Activated B cell treated with CpG ODN at 0.5 μM for 24 hours (primary cell): ENCODE measurements around the gene PRR13. TPM values are rescaled to one million over a fixed set of nuclear protein-coding genes. Genes with fewer than 3 reads are reported as not detected.
"Not testable (repeated sequence)": the region's sequence is repeated elsewhere in the genome, so short reads cannot be mapped to it uniquely, and the experiment has no call there.

Experiments used
- ATAC-seq: fragments of 200-7000 bp; cut with Tn5 transposase; one replicate; pipeline ENCODE4 v1.10.0; 2021; ENCODE audit warnings: low read depth, mild to moderate bottlenecking, moderate library complexity
- CTCF ChIA-PET: fragments of 350-600 bp; sonication (Branson Sonifier 250); formaldehyde crosslinking; loops from one replicate; lab custom pipeline; 2021; ENCODE audit warnings: antibody characterized with exemption; lab: Charles Lee
- POLR2A ChIA-PET: fragments of 350-600 bp; sonication (Branson Sonifier 250); formaldehyde crosslinking; loops from one replicate; lab custom pipeline; 2021; ENCODE audit warnings: antibody characterized with exemption; lab: Charles Lee
- DNase-seq: peaks from one replicate; pipeline ENCODE4 v3.0.0; 2022
- H3K27ac Mint-ChIP-seq: one replicate; pipeline ENCODE4 v1.8.0; 2020; ENCODE audit warnings: mixed read lengths
- H3K27me3 Mint-ChIP-seq: one replicate; pipeline ENCODE4 v1.8.0; 2021; ENCODE audit warnings: mixed read lengths
- H3K36me3 Mint-ChIP-seq: one replicate; pipeline ENCODE4 v1.8.0; 2021; ENCODE audit warnings: low read depth, mixed read lengths
- H3K4me1 Mint-ChIP-seq: one replicate; pipeline ENCODE4 v1.8.0; 2021; ENCODE audit warnings: mixed read lengths
- H3K4me3 Mint-ChIP-seq: one replicate; pipeline ENCODE4 v1.8.0; 2020; ENCODE audit warnings: mild to moderate bottlenecking, mixed read lengths
- H3K9me3 Mint-ChIP-seq: one replicate; pipeline ENCODE4 v1.8.0; 2020; ENCODE audit warnings: mixed read lengths
- CTCF ChIP-seq: fragments of 200-600 bp; IDR thresholded peaks from one replicate; pipeline ENCODE4 v1.8.0; 2022; ENCODE audit warnings: antibody characterized with exemption, mild to moderate bottlenecking
- intact Hi-C: fragments of 100-400 bp; cut with micrococcal nuclease; formaldehyde crosslinking; loops from one replicate; pipeline ENCODE4 v1.15.1; 2024
- total RNA-seq: library from RNA; stranded (reverse); gene quantifications from 2 replicates; pipeline ENCODE4 v1.2.3, GENCODE V29; 2022

The PRR13 gene
- total RNA-seq, 1 donor from 2014 or later, result 266 TPM

- Mint-ChIP-seq H3K27me3 (no peaks in the 10 kb centered on the region), H3K9me3 (no peaks in the 10 kb centered on the region), H3K36me3 (peaks cover 48% of the 10 kb centered on the region), H3K27ac (peak overlapping the region; percentile 24), H3K4me1 (peaks cover 50% of the 10 kb centered on the region), H3K4me3 (no peak overlapping the region)
- ATAC-seq, result no peak
- ChIA-PET CTCF (interaction anchor here (3.1 kb wide), 1 partner anchor 61 kb away, joined by 11 read pairs; no protein-coding TSS in a partner anchor), POLR2A (interaction anchor here (1.2 to 1.3 kb wide), 2 partner anchors 35 to 83 kb away, joined by 3 read pairs; no protein-coding TSS in a partner anchor)
- no peak for TF ChIP-seq CTCF
- intact Hi-C loops, result no loop called here
- no peak for DNase-seq
Measured at GRCh38 chr12:53413485-53414204, 27.9 kb upstream of the PRR13 start.

- TF ChIP-seq CTCF, result no peak
- no peak for DNase-seq
- ChIA-PET POLR2A (interaction anchor here (0.6 to 1.4 kb wide), 2 partner anchors 11 to 28 kb away, joined by 3 to 5 read pairs; no protein-coding TSS in a partner anchor), CTCF (interaction anchor here (1.4 to 3.1 kb wide), 2 partner anchors 62 to 93 kb away, joined by 3 to 11 read pairs; partner anchors contain the start of gene AAAS)
- no peak overlapping the region for H3K4me3 Mint-ChIP-seq
- H3K4me1 Mint-ChIP-seq, result peaks cover 60% of the 10 kb centered on the region
- ATAC-seq, result no peak
- peak overlapping the region; percentile 35 for H3K27ac Mint-ChIP-seq
- H3K27me3 Mint-ChIP-seq, result no peaks in the 10 kb centered on the region
- H3K9me3 Mint-ChIP-seq, result no peaks in the 10 kb centered on the region
- peaks cover 37% of the 10 kb centered on the region for H3K36me3 Mint-ChIP-seq
- intact Hi-C loops, result no loop called here
Measured at GRCh38 chr12:53414756-53415417, 26.6 kb upstream of the PRR13 start.

GRCh38 chr12:53415752-53416389 is 25.7 kb upstream of the PRR13 start:
- ATAC-seq, H3K27me3 Mint-ChIP-seq, DNase-seq, H3K4me3 Mint-ChIP-seq, H3K9me3 Mint-ChIP-seq, H3K27ac Mint-ChIP-seq, intact Hi-C loops: not testable (repeated sequence)
- peaks cover 31% of the 10 kb centered on the region for H3K36me3 Mint-ChIP-seq
- H3K4me1 Mint-ChIP-seq, result peaks cover 66% of the 10 kb centered on the region
- ChIA-PET POLR2A (interaction anchor here (1.4 to 3.1 kb wide), 2 partner anchors 10 to 37 kb away, joined by 3 to 37 read pairs; partner anchors contain the start of gene SP1), CTCF (interaction anchor here (1.8 to 3.7 kb wide), 2 partner anchors 63 to 93 kb away, joined by 4 to 22 read pairs; no protein-coding TSS in a partner anchor)

GRCh38 chr12:53417291-53417816 is 24.2 kb upstream of the PRR13 start:
- H3K9me3 Mint-ChIP-seq, H3K27me3 Mint-ChIP-seq, DNase-seq: not testable (repeated sequence)
- Mint-ChIP-seq H3K4me1 (peaks cover 64% of the 10 kb centered on the region), H3K36me3 (peaks cover 18% of the 10 kb centered on the region), H3K27ac (peak overlapping the region; percentile 83), H3K4me3 (peak overlapping the region; percentile 44)
- POLR2A ChIA-PET, result interaction anchor here (0.7 to 3.1 kb wide), 17 partner anchors 10 to 233 kb away, joined by 3 to 37 read pairs (median 4); partner anchors contain the start of genes SP1 and TARBP2
- peak; percentile 59 for ATAC-seq
- intact Hi-C loops, result loop anchor here (1.0 kb wide), 2 partner anchors 24 to 65 kb away; partner anchors contain the start of gene PRR13
- CTCF ChIA-PET, result interaction anchor here (0.6 to 3.7 kb wide), 7 partner anchors 36 to 1019 kb away, joined by 3 to 22 read pairs (median 4); no protein-coding TSS in a partner anchor

GRCh38 chr12:53418221-53418620 is 23.3 kb upstream of the PRR13 start:
- peaks cover 11% of the 10 kb centered on the region for H3K36me3 Mint-ChIP-seq
- TF ChIP-seq CTCF, result no peak
- ChIA-PET CTCF (interaction anchor here (0.6 to 3.7 kb wide), 6 partner anchors 37 to 1018 kb away, joined by 3 to 22 read pairs (median 4); no protein-coding TSS in a partner anchor), POLR2A (interaction anchor here (0.5 to 3.1 kb wide), 13 partner anchors 13 to 97 kb away, joined by 3 to 37 read pairs (median 5); partner anchors contain the start of genes SP1 and TARBP2)
- peaks cover 56% of the 10 kb centered on the region for H3K4me1 Mint-ChIP-seq
- no peaks in the 10 kb centered on the region for H3K27me3 Mint-ChIP-seq
- intact Hi-C loops, result no loop called here
- no peak for DNase-seq
- no peak for ATAC-seq
- H3K4me3 Mint-ChIP-seq, result no peak overlapping the region
- peak overlapping the region; percentile 83 for H3K27ac Mint-ChIP-seq
- H3K9me3 Mint-ChIP-seq, result no peaks in the 10 kb centered on the region
